ENCODE data around the gene TIFAB.

The TIFAB gene

DNA sequence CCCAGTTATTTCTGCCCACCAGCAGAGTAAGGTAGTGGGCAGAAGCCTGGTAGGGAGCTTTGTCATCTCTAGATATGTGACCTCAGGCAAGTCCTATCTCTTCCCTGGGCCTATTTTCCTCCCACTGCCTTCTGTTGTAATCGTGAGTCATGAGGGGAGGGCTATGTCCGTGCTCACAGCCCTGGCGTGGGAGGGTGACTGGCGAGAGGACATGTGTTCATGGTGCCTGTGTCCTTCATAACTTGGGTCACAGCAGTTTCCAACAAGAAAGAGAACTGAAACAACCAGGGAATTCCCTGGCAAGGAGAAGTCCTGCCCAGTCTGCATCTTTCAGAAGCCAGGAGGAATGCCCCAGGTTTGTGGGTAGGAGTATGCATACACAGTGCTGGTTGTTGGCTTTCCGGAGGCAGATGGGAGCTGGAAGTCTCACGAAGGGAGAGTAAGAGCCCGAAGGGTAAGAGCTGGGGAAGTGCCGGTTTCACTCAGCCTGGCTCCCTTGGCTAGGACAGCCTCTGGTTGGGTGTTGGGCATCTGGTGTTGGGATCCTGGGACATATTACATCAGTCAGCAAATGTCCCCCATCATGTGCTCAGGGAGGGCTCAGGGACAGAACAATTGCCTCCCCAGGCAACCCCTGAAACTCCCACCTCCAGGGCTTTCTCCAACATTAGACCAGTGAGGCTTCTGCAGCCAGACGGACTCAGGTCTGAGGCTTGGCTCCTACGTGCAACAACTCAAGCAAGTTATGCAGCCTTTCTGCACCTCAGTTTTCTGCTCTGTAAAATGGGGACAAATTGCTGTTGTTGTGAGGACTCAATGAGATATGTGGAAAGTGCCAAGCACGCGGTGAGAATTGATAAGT is 4.3 kb upstream of the TIFAB start:
- no peaks in the 10 kb centered on the region for H3K4me1 ChIP-seq (ENCODE audit: insufficient read depth, insufficient read length)
- H3K36me3 ChIP-seq (ENCODE audit: insufficient read depth, insufficient read length, low read length): no peaks in the 10 kb centered on the region
- H3K9me3 ChIP-seq (ENCODE audit: insufficient read depth, low read length): no peaks in the 10 kb centered on the region
- H3K4me3 ChIP-seq (ENCODE audit: insufficient read length, low read depth): no peak overlapping the region
- DNase-seq (ENCODE audit: low read depth, low spot score): no peak
- no peak for TF ChIP-seq SUZ12 (IDR thresholded peaks at IDR 0.05; ENCODE audit: extremely low read depth, insufficient read depth, insufficient read length)
- no peak for TF ChIP-seq ZNF274 (IDR thresholded peaks at IDR 0.05; ENCODE audit: low read depth, low read length)
- no peak for TF ChIP-seq YY1 (IDR thresholded peaks at IDR 0.05; ENCODE audit: insufficient read depth, insufficient read length)
- H3K9ac ChIP-seq (ENCODE audit: insufficient read length, low read depth): no peak overlapping the region
- H3K27me3 ChIP-seq (ENCODE audit: insufficient read depth, insufficient read length): peaks cover 16% of the 10 kb centered on the region

GRCh38 chr5:135455876-135456237 is 3.7 kb upstream of the TIFAB start:
- no peaks in the 10 kb centered on the region for H3K36me3 ChIP-seq (ENCODE audit: insufficient read depth, insufficient read length, low read length)
- H3K9ac ChIP-seq (ENCODE audit: insufficient read length, low read depth): no peak overlapping the region
- peaks cover 12% of the 10 kb centered on the region for H3K27me3 ChIP-seq (ENCODE audit: insufficient read depth, insufficient read length)
- TF ChIP-seq SUZ12 (IDR thresholded peaks at IDR 0.05; ENCODE audit: extremely low read depth, insufficient read depth, insufficient read length) (no peak), YY1 (IDR thresholded peaks at IDR 0.05; ENCODE audit: insufficient read depth, insufficient read length) (no peak), ZNF274 (IDR thresholded peaks at IDR 0.05; ENCODE audit: low read depth, low read length) (no peak)
- H3K4me3 ChIP-seq (ENCODE audit: insufficient read length, low read depth): no peak overlapping the region
- DNase-seq (ENCODE audit: low read depth, low spot score): no peak
- no peaks in the 10 kb centered on the region for H3K9me3 ChIP-seq (ENCODE audit: insufficient read depth, low read length)
- H3K4me1 ChIP-seq (ENCODE audit: insufficient read depth, insufficient read length): no peaks in the 10 kb centered on the region

GRCh38 chr5:135454946-135455345 is 2.8 kb upstream of the TIFAB start:
- no peak for TF ChIP-seq YY1 (IDR thresholded peaks at IDR 0.05; ENCODE audit: insufficient read depth, insufficient read length)
- TF ChIP-seq SUZ12 (IDR thresholded peaks at IDR 0.05; ENCODE audit: extremely low read depth, insufficient read depth, insufficient read length): no peak
- TF ChIP-seq ZNF274 (IDR thresholded peaks at IDR 0.05; ENCODE audit: low read depth, low read length): no peak
- Histone ChIP-seq H3K9ac (ENCODE audit: insufficient read length, low read depth) (no peak overlapping the region), H3K27me3 (ENCODE audit: insufficient read depth, insufficient read length) (peaks cover 13% of the 10 kb centered on the region), H3K36me3 (ENCODE audit: insufficient read depth, insufficient read length, low read length) (no peaks in the 10 kb centered on the region), H3K9me3 (ENCODE audit: insufficient read depth, low read length) (no peaks in the 10 kb centered on the region), H3K4me3 (ENCODE audit: insufficient read length, low read depth) (no peak overlapping the region), H3K4me1 (ENCODE audit: insufficient read depth, insufficient read length) (no peaks in the 10 kb centered on the region)
- no peak for DNase-seq (ENCODE audit: low read depth, low spot score)

DNA sequence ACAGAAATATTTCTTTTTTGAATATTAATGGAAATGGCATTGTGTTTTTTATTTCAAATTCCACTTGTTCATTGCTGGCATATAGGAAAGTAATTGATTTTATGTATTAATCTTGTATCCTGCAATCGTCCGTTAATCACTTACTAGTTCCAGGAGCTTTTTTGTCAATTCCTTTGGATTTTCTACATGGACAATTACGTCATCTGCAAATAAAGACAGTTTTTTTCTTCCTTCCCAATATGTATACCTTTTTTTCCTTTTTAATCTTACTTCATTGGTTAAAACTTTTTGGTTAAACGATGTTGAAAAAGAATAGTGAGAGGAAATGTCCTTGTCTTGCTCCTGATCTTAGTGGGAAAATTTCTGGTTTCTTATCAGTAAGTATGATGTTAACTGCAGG is 1.5 kb upstream of the TIFAB start:
- H3K4me3 ChIP-seq (ENCODE audit: insufficient read length, low read depth): no peak overlapping the region
- no peaks in the 10 kb centered on the region for H3K9me3 ChIP-seq (ENCODE audit: insufficient read depth, low read length)
- no peak overlapping the region for H3K9ac ChIP-seq (ENCODE audit: insufficient read length, low read depth)
- peaks cover 14% of the 10 kb centered on the region for H3K27me3 ChIP-seq (ENCODE audit: insufficient read depth, insufficient read length)
- no peak for DNase-seq (ENCODE audit: low read depth, low spot score)
- no peaks in the 10 kb centered on the region for H3K36me3 ChIP-seq (ENCODE audit: insufficient read depth, insufficient read length, low read length)
- H3K4me1 ChIP-seq (ENCODE audit: insufficient read depth, insufficient read length): peaks cover 2% of the 10 kb centered on the region
- TF ChIP-seq ZNF274 (IDR thresholded peaks at IDR 0.05; ENCODE audit: low read depth, low read length) (no peak), SUZ12 (IDR thresholded peaks at IDR 0.05; ENCODE audit: extremely low read depth, insufficient read depth, insufficient read length) (no peak), YY1 (IDR thresholded peaks at IDR 0.05; ENCODE audit: insufficient read depth, insufficient read length) (no peak)

DNA sequence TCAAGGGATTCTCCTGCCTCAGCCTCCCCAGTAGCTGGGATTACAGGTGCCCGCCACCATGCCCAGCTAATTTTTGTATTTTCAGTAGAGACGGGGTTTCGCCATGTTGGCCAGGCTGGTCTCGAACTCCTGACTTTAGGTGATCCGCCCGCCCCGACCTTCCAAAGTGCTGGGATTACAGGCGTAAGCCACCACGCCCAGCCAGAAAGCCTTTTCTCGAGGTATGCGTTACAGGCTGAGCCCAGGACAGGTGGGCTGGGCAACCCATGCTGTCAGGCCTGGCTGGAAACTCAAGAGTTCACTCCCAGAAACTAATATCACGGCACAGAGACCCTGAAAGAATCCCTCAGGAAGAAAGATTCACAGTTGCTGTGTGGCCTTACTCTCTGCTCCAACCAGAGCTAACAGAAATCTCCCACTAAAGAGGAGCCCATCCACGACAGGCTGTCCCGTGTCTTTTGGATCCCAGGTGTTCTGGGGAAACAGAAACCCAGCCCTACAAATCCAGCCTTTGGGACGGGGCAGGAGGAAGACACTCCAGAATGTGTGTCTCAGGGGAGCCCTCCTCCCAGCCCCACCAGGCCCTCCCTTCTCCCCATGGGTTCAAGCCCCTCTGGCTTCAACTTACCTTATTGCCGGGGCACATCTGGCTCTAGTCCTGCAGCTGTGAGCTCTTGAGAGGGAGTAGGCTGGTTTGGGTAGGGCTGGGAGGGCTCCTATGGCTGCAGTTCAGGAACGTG is 400 bp downstream of the TIFAB start:
- peaks cover 17% of the 10 kb centered on the region for H3K27me3 ChIP-seq (ENCODE audit: insufficient read depth, insufficient read length)
- no peaks in the 10 kb centered on the region for H3K36me3 ChIP-seq (ENCODE audit: insufficient read depth, insufficient read length, low read length)
- peaks cover 4% of the 10 kb centered on the region for H3K4me1 ChIP-seq (ENCODE audit: insufficient read depth, insufficient read length)
- H3K4me3 ChIP-seq (ENCODE audit: insufficient read length, low read depth): no peak overlapping the region
- no peaks in the 10 kb centered on the region for H3K9me3 ChIP-seq (ENCODE audit: insufficient read depth, low read length)
- TF ChIP-seq ZNF274 (IDR thresholded peaks at IDR 0.05; ENCODE audit: low read depth, low read length) (no peak), SUZ12 (IDR thresholded peaks at IDR 0.05; ENCODE audit: extremely low read depth, insufficient read depth, insufficient read length) (no peak), YY1 (IDR thresholded peaks at IDR 0.05; ENCODE audit: insufficient read depth, insufficient read length) (no peak)
- no peak overlapping the region for H3K9ac ChIP-seq (ENCODE audit: insufficient read length, low read depth)
- no peak for DNase-seq (ENCODE audit: low read depth, low spot score)

GRCh38 chr5:135450952-135451351 is 1.2 kb downstream of the TIFAB start:
- TF ChIP-seq YY1 (IDR thresholded peaks at IDR 0.05; ENCODE audit: insufficient read depth, insufficient read length) (no peak), SUZ12 (IDR thresholded peaks at IDR 0.05; ENCODE audit: extremely low read depth, insufficient read depth, insufficient read length) (no peak), ZNF274 (IDR thresholded peaks at IDR 0.05; ENCODE audit: low read depth, low read length) (no peak)

DNA sequence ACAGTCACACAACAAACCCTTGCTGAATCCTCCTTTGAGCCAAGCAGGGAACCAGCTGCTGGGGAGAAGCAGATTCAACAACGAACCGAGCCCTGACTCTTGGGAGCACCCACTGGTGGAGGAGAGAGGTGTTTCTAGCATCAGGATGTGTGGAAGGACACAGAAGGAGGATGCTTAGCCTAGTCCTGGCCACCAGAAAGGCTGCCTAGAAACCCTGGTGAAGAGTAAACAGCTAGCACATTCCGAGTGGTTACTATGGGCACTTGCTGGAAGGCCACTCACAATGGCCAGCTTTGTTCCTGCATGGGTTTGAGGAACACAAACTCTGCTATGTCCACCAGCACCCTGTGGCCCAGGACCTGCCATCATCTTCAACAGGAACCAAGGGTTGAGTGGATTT is 1.8 kb downstream of the TIFAB start:
- no peaks in the 10 kb centered on the region for H3K9me3 ChIP-seq (ENCODE audit: insufficient read depth, low read length)
- H3K27me3 ChIP-seq (ENCODE audit: insufficient read depth, insufficient read length): peaks cover 17% of the 10 kb centered on the region
- peaks cover 4% of the 10 kb centered on the region for H3K4me1 ChIP-seq (ENCODE audit: insufficient read depth, insufficient read length)
- H3K4me3 ChIP-seq (ENCODE audit: insufficient read length, low read depth): no peak overlapping the region
- TF ChIP-seq SUZ12 (IDR thresholded peaks at IDR 0.05; ENCODE audit: extremely low read depth, insufficient read depth, insufficient read length): no peak
- TF ChIP-seq YY1 (IDR thresholded peaks at IDR 0.05; ENCODE audit: insufficient read depth, insufficient read length): no peak
- no peaks in the 10 kb centered on the region for H3K36me3 ChIP-seq (ENCODE audit: insufficient read depth, insufficient read length, low read length)
- H3K9ac ChIP-seq (ENCODE audit: insufficient read length, low read depth): no peak overlapping the region
- no peak for DNase-seq (ENCODE audit: low read depth, low spot score)

More at GRCh38 chr5:135450952-135451351, 1.2 kb downstream of the TIFAB start:
- Histone ChIP-seq H3K36me3 (ENCODE audit: insufficient read depth, insufficient read length, low read length) (no peaks in the 10 kb centered on the region), H3K4me3 (ENCODE audit: insufficient read length, low read depth) (no peak overlapping the region), H3K9me3 (ENCODE audit: insufficient read depth, low read length) (no peaks in the 10 kb centered on the region), H3K4me1 (ENCODE audit: insufficient read depth, insufficient read length) (peaks cover 4% of the 10 kb centered on the region), H3K9ac (ENCODE audit: insufficient read length, low read depth) (no peak overlapping the region), H3K27me3 (ENCODE audit: insufficient read depth, insufficient read length) (peaks cover 17% of the 10 kb centered on the region)
- DNase-seq (ENCODE audit: low read depth, low spot score): no peak
